HepG2 (cell line): ENCODE results near the gene ZPR1. TPM values are rescaled to one million over a fixed set of nuclear protein-coding genes. Genes with fewer than 3 reads are reported as not detected.

Experiments
- ADNP ChIP-seq: sonication (generic); formaldehyde crosslinking; IDR thresholded peaks from 2 replicates; pipeline ENCODE4 v1.4.0; 2020; ENCODE audit warnings: missing genetic modification reagents
- ATF4 ChIP-seq, 2 experiments: fragments of 450-650 bp in 1 of 2; sonication (generic) in 1 of 2; formaldehyde crosslinking; IDR thresholded peaks; 2 replicates each; pipeline versions ENCODE4 v1.5.0 to v1.8.0; 2020 to 2022; ENCODE audit warnings: mild to moderate bottlenecking in 1 of 2, missing genetic modification reagents in 1 of 2
- CHCHD3 ChIP-seq: sonication (generic); formaldehyde crosslinking; IDR thresholded peaks from 2 replicates; pipeline ENCODE4 v1.8.0; 2022; ENCODE audit warnings: mild to moderate bottlenecking, missing genetic modification reagents, moderate library complexity
- HBP1 ChIP-seq: IDR thresholded peaks from 2 replicates; pipeline ENCODE4 v1.6.1; 2016; ENCODE audit warnings: low read depth, control low read depth
- MIER3 ChIP-seq: IDR thresholded peaks from 2 replicates; pipeline ENCODE4 v1.6.1; 2016; ENCODE audit warnings: missing compliant biosample characterization, borderline replicate concordance
- MLX ChIP-seq: IDR thresholded peaks from 2 replicates; pipeline ENCODE4 v1.6.1; 2016
- NFATC3 ChIP-seq: sonication (generic); formaldehyde crosslinking; IDR thresholded peaks from 2 replicates; pipeline ENCODE4 v1.5.1; 2020; ENCODE audit warnings: mild to moderate bottlenecking, missing genetic modification reagents
- NKX3-1 ChIP-seq: sonication (generic); formaldehyde crosslinking; IDR thresholded peaks from 2 replicates; pipeline ENCODE4 v1.5.0; 2020; ENCODE audit warnings: missing genetic modification reagents
- REL ChIP-seq: sonication (generic); formaldehyde crosslinking; conservative IDR thresholded peaks from 2 replicates; pipeline ENCODE4 v1.8.0; 2022; ENCODE audit warnings: mild to moderate bottlenecking, missing genetic modification reagents, moderate library complexity
- SIN3A ChIP-seq: IDR thresholded peaks from 2 replicates; pipeline ENCODE4 v1.6.1; 2011; ENCODE audit warnings: low read depth, mild to moderate bottlenecking, control low read depth, low read length, borderline replicate concordance
- THAP8 ChIP-seq: sonication (generic); formaldehyde crosslinking; IDR thresholded peaks from 2 replicates; pipeline ENCODE4 v1.5.1; 2020; ENCODE audit warnings: missing genetic modification reagents, mild to moderate bottlenecking, borderline replicate concordance
- ZBTB7B ChIP-seq: sonication (generic); formaldehyde crosslinking; IDR thresholded peaks from 2 replicates; pipeline ENCODE4 v1.4.0; 2020; ENCODE audit warnings: missing genetic modification reagents
- ZFYVE20 ChIP-seq: sonication (generic); formaldehyde crosslinking; IDR thresholded peaks from 2 replicates; pipeline ENCODE4 v1.8.0; 2023; ENCODE audit warnings: low read depth, mild to moderate bottlenecking, moderate library complexity, missing genetic modification reagents, borderline replicate concordance
- ZMAT5 ChIP-seq: sonication (generic); formaldehyde crosslinking; IDR thresholded peaks from 2 replicates; pipeline ENCODE4 v1.5.0; 2020; ENCODE audit warnings: mild to moderate bottlenecking, low read depth, missing genetic modification reagents, borderline replicate concordance
- ZNF121 ChIP-seq: sonication (generic); formaldehyde crosslinking; IDR thresholded peaks from 2 replicates; pipeline ENCODE4 v1.5.0; 2020; ENCODE audit warnings: mild to moderate bottlenecking, missing genetic modification reagents
- ZNF362 ChIP-seq: sonication (generic); formaldehyde crosslinking; IDR thresholded peaks from 2 replicates; pipeline ENCODE4 v1.4.0; 2020; ENCODE audit warnings: missing genetic modification reagents, mild to moderate bottlenecking, borderline replicate concordance
- ZNF367 ChIP-seq: sonication (generic); formaldehyde crosslinking; IDR thresholded peaks from 2 replicates; pipeline ENCODE4 v1.4.0; 2020; ENCODE audit warnings: missing genetic modification reagents, borderline replicate concordance
- ZNF605 ChIP-seq: sonication (generic); formaldehyde crosslinking; IDR thresholded peaks from 2 replicates; pipeline ENCODE4 v1.8.0; 2022; ENCODE audit warnings: mild to moderate bottlenecking, missing genetic modification reagents
- ZNF704 ChIP-seq: sonication (generic); formaldehyde crosslinking; IDR thresholded peaks from 2 replicates; pipeline ENCODE4 v1.8.1; 2023; ENCODE audit warnings: mild to moderate bottlenecking, inconsistent platforms, moderate library complexity, missing genetic modification reagents, borderline replicate concordance
- ZNF841 ChIP-seq: sonication (generic); formaldehyde crosslinking; IDR thresholded peaks from 2 replicates; pipeline ENCODE4 v1.8.1; 2023; ENCODE audit warnings: missing genetic modification reagents, borderline replicate concordance
- ZNF883 ChIP-seq: sonication (generic); formaldehyde crosslinking; IDR thresholded peaks from 2 replicates; pipeline ENCODE4 v1.5.1; 2020; ENCODE audit warnings: mild to moderate bottlenecking, missing genetic modification reagents; ENCODE audit errors: not compliant biosample characterization
- ZSCAN9 ChIP-seq: IDR thresholded peaks from 2 replicates; pipeline ENCODE4 v1.6.1; 2016; ENCODE audit warnings: borderline replicate concordance
- polyA plus RNA-seq, 8 experiments: library from polyadenylated mRNA; depleted of rRNA in 3 of 8; stranded (reverse) in 7 of 8; unstranded in 1 of 8; fragments of >200 nt; fragmentation: Illumina TruSeq in 4 of 8; extraction: Trizol in 4 of 8; gene quantifications; 2 replicates each; pipeline versions ENCODE4 v1.2.1 to v1.2.3, GENCODE V29; 2011 to 2016; ENCODE audit warnings: low read depth in 4 of 8, missing spikeins in 1 of 8, mixed read lengths in 1 of 8; ENCODE audit not compliant: insufficient read depth in 1 of 8
- total RNA-seq, 5 experiments: library from RNA; depleted of rRNA; stranded (reverse); fragments of >200 nt; fragmentation: Illumina TruSeq; extraction: Trizol; gene quantifications; 2 replicates each; pipeline ENCODE4 v1.2.3, GENCODE V29; 2016; ENCODE audit warnings: low read depth in 1 of 5

Gene ZPR1
- total and polyA plus RNA-seq, 2 of the 13 experiments (the other 11 are each of a cell fraction or from before 2014, with no cell fraction given): 40.0 to 79.3 TPM

GRCh38 chr11:116808262-116809175 lies 20.7 kb upstream of the ZPR1 start (continued):
- TF ChIP-seq ZNF362 (CRISPR knock-in tag) (peak; percentile 48; the same call in 1 of the 2 replicates), ZMAT5 (no peak), ZNF605 (CRISPR knock-in tag) (peak; percentile 91), ZNF367 (CRISPR knock-in tag) (no peak), SIN3A (peak; percentile 25; the same call in 1 of the 2 replicates), NFATC3 (CRISPR knock-in tag) (no peak), MLX (CRISPR knock-in tag) (peak; percentile 84), NKX3-1 (CRISPR knock-in tag) (0 out of 2 replicates have a peak, but pooled peaks have one; percentile 83), ZNF121 (CRISPR knock-in tag) (peak; percentile 37; the same call in 1 of the 2 replicates), ATF4 (CRISPR knock-in tag; IDR thresholded peaks at IDR 0.05) (peak in 1 of 2 experiments; percentile 65; a peak in 2 of 4 replicates), REL (CRISPR knock-in tag) (no peak), ZSCAN9 (peak; percentile 93), THAP8 (no peak), MIER3 (CRISPR knock-in tag) (peak; percentile 63; the same call in 1 of the 2 replicates), ZNF883 (CRISPR knock-in tag) (no peak), ZBTB7B (CRISPR knock-in tag) (peak; percentile 80), ZFYVE20 (CRISPR knock-in tag) (no peak), ZNF704 (CRISPR knock-in tag) (no peak), ZNF841 (no peak), ADNP (no peak), HBP1 (CRISPR knock-in tag) (no peak), CHCHD3 (CRISPR knock-in tag) (no peak)
